CD4-positive, alpha-beta memory T cell (primary cell): ENCODE measurements around the gene GNPNAT1. TPM values are rescaled to one million over a fixed set of nuclear protein-coding genes. Genes with fewer than 3 reads are reported as not detected.
"Not testable (repeated sequence)": the region's sequence is repeated elsewhere in the genome, so short reads cannot be mapped to it uniquely, and the experiment has no call there.

Source experiments
- CTCF ChIA-PET: fragments of 350-600 bp; sonication (Branson Sonifier 250); formaldehyde crosslinking; loops from one replicate; lab custom pipeline; 2021; ENCODE audit warnings: inconsistent platforms; ENCODE audit not compliant: partially characterized antibody; lab: Charles Lee
- POLR2A ChIA-PET: fragments of 350-600 bp; sonication (Branson Sonifier 250); formaldehyde crosslinking; loops from one replicate; lab custom pipeline; 2021; ENCODE audit not compliant: partially characterized antibody; lab: Charles Lee
- DNase-seq, 5 donors: peaks; one replicate each; pipeline versions ENCODE4 v3.0.0 to v3.0.0-alpha.2; 2020 to 2022; ENCODE audit warnings: mixed read lengths in 1 of 5
- H3K27ac ChIP-seq: one replicate; pipeline ENCODE4 v1.7.0; 2013; ENCODE audit warnings: low read depth, low read length
- H3K27me3 ChIP-seq: 2 replicates; pipeline ENCODE4 v1.7.0; 2013; ENCODE audit warnings: mild to moderate bottlenecking, low read length, moderate library complexity; ENCODE audit not compliant: insufficient read depth
- H3K36me3 ChIP-seq: 2 replicates; pipeline ENCODE4 v1.7.0; 2013; ENCODE audit warnings: mild to moderate bottlenecking, low read length, moderate library complexity; ENCODE audit not compliant: insufficient read depth
- H3K4me1 ChIP-seq: 2 replicates; pipeline ENCODE4 v1.7.0; 2013; ENCODE audit warnings: mild to moderate bottlenecking, low read length, moderate library complexity; ENCODE audit not compliant: insufficient read depth
- H3K4me3 ChIP-seq, 2 donors: one replicate each; pipeline ENCODE4 v1.7.0; 2013; ENCODE audit warnings: low read length in 2 of 2, mild to moderate bottlenecking in 1 of 2
- H3K9me3 ChIP-seq, 2 donors: one replicate each; pipeline ENCODE4 v1.7.0; 2013; ENCODE audit warnings: low read length in 2 of 2, control low read depth in 1 of 2; ENCODE audit not compliant: control insufficient read depth in 1 of 2
- H3K27ac Mint-ChIP-seq, 7 donors: one replicate each; pipeline ENCODE4 v1.8.0; 2020 to 2021; ENCODE audit warnings: mixed read lengths in 7 of 7, mild to moderate bottlenecking in 6 of 7, inconsistent platforms in 3 of 7, moderate library complexity in 3 of 7
- H3K27me3 Mint-ChIP-seq, 2 donors: one replicate each; pipeline ENCODE4 v1.8.0; 2020 to 2021; ENCODE audit warnings: mixed read lengths in 2 of 2
- H3K36me3 Mint-ChIP-seq, 2 donors: one replicate each; pipeline ENCODE4 v1.8.0; 2020 to 2021; ENCODE audit warnings: mixed read lengths in 2 of 2, inconsistent platforms in 1 of 2, mild to moderate bottlenecking in 1 of 2
- H3K4me1 Mint-ChIP-seq, 4 donors: one replicate each; pipeline ENCODE4 v1.8.0; 2020 to 2021; ENCODE audit warnings: mixed read lengths in 4 of 4, mild to moderate bottlenecking in 1 of 4
- H3K4me3 Mint-ChIP-seq, 8 donors: one replicate each; pipeline ENCODE4 v1.8.0; 2020 to 2021; ENCODE audit warnings: mixed read lengths in 8 of 8, mild to moderate bottlenecking in 7 of 8, moderate library complexity in 6 of 8, inconsistent platforms in 3 of 8
- H3K9me3 Mint-ChIP-seq, 8 donors: one replicate each; pipeline ENCODE4 v1.8.0; 2020 to 2021; ENCODE audit warnings: mixed read lengths in 8 of 8, mild to moderate bottlenecking in 5 of 8, inconsistent platforms in 3 of 8, moderate library complexity in 1 of 8
- intact Hi-C: fragments of 100-400 bp; cut with micrococcal nuclease; formaldehyde crosslinking; loops from one replicate; pipeline ENCODE4 v1.15.1; 2023
- polyA plus RNA-seq, 2 donors: library from polyadenylated mRNA; unstranded; fragments of 300-500 nt; fragmentation: Illumina TruSeq; gene quantifications; one replicate each; pipeline ENCODE4 v1.2.3, GENCODE V29; 2021
- total RNA-seq, 2 experiments: library from RNA; stranded (reverse); gene quantifications; one replicate each; pipeline ENCODE4 v1.2.3, GENCODE V29; 2021

Gene GNPNAT1
- total and polyA plus RNA-seq, 4 experiments from 2014 or later = 10.0 to 16.2 (median 12.6) TPM

GRCh38 chr14:52733824-52734223, 57.6 kb downstream of the GNPNAT1 start:
- H3K27ac ChIP-seq = no peak overlapping the region
- CTCF ChIA-PET = no interaction called here
- H3K9me3 ChIP-seq = no peaks in the 10 kb centered on the region
- Mint-ChIP-seq H3K36me3 (peaks cover 29 to 51% of the 10 kb centered on the region in 2 donors), H3K27me3 (no peaks in the 10 kb centered on the region), H3K27ac (peak overlapping the region in 6 of 7 donors; percentile 1 to 66 (median 39)), H3K4me3 (peak overlapping the region in 3 of 8 donors; percentile 21 to 64 (median 49)), H3K9me3 (no peaks in the 10 kb centered on the region), H3K4me1 (peaks cover 42 to 86% (median 70%) of the 10 kb centered on the region in 4 donors)
- peak in 1 of 5 donors; percentile 31 for DNase-seq
- POLR2A ChIA-PET = interaction anchor here (1.3 kb wide), 1 partner anchor 40 kb away, joined by 3 read pairs; no protein-coding TSS in a partner anchor
- H3K36me3 ChIP-seq = no peaks in the 10 kb centered on the region
- intact Hi-C loops = no loop called here
- H3K27me3 ChIP-seq = no peaks in the 10 kb centered on the region
- H3K4me3 ChIP-seq = no peak overlapping the region
- peaks cover 73% of the 10 kb centered on the region for H3K4me1 ChIP-seq

- CTCF ChIA-PET = interaction anchor here (0.8 to 2.5 kb wide), 4 partner anchors 9 to 45 kb away, joined by 3 to 16 read pairs (median 4); no protein-coding TSS in a partner anchor
- POLR2A ChIA-PET = interaction anchor here (1.0 to 6.4 kb wide), 10 partner anchors 8 to 422 kb away, joined by 3 to 108 read pairs (median 6); partner anchors contain the start of genes DDHD1, GPR137C and TXNDC16
- Histone ChIP-seq H3K9me3 (no peaks in the 10 kb centered on the region), H3K27me3 (no peaks in the 10 kb centered on the region), H3K4me3 (peak overlapping the region; percentile 71), H3K36me3 (no peaks in the 10 kb centered on the region), H3K4me1 (peaks cover 42% of the 10 kb centered on the region), H3K27ac (peak overlapping the region; percentile 88)
- H3K27me3 Mint-ChIP-seq = no peaks in the 10 kb centered on the region
- peak overlapping the region; percentile 79 to 97 (median 95) for H3K27ac Mint-ChIP-seq
- DNase-seq = no peak
- H3K4me3 Mint-ChIP-seq = peak overlapping the region; percentile 80 to 96 (median 93)
- H3K4me1 Mint-ChIP-seq = peaks cover 21 to 59% (median 43%) of the 10 kb centered on the region in 4 donors
- peaks cover 21 to 53% of the 10 kb centered on the region in 2 donors for H3K36me3 Mint-ChIP-seq
- intact Hi-C loops = loop anchor here (1.0 kb wide), 3 partner anchors 12 to 36 kb away; partner anchors contain the start of gene PSMC6
- H3K9me3 Mint-ChIP-seq = no peaks in the 10 kb centered on the region
These were observed 60.7 kb downstream of the GNPNAT1 start for GRCh38 chr14:52730709-52731111.

- no peaks in the 10 kb centered on the region for H3K36me3 ChIP-seq
- H3K9me3 ChIP-seq = no peaks in the 10 kb centered on the region
- H3K27me3 Mint-ChIP-seq = no peaks in the 10 kb centered on the region
- intact Hi-C loops = loop anchor here (1.0 kb wide), 5 partner anchors 12 to 178 kb away; partner anchors contain the start of genes GNPNAT1, GPR137C, PSMC6 and TXNDC16
- POLR2A ChIA-PET = interaction anchor here (0.8 to 6.4 kb wide), 17 partner anchors 8 to 430 kb away, joined by 3 to 108 read pairs (median 4); partner anchors contain the start of genes DDHD1, ERO1A, GPR137C and PTGER2
- peak within 1 kb of the TSS; percentile 88 for H3K27ac ChIP-seq
- H3K36me3 Mint-ChIP-seq = peaks cover 22 to 56% of the 10 kb centered on the region in 2 donors
- H3K4me3 Mint-ChIP-seq = peak within 1 kb of the TSS; percentile 80 to 96 (median 93)
- peak; percentile 95 to 97 (median 96) for DNase-seq
- peaks cover 36% of the 10 kb centered on the region for H3K4me1 ChIP-seq
- H3K9me3 Mint-ChIP-seq = no peaks in the 10 kb centered on the region
- CTCF ChIA-PET = interaction anchor here (1.5 to 2.5 kb wide), 2 partner anchors 9 to 12 kb away, joined by 6 to 16 read pairs; no protein-coding TSS in a partner anchor
- H3K27ac Mint-ChIP-seq = peak within 1 kb of the TSS; percentile 79 to 97 (median 95)
- no peaks in the 10 kb centered on the region for H3K27me3 ChIP-seq
- H3K4me1 Mint-ChIP-seq = peaks cover 17 to 53% (median 38%) of the 10 kb centered on the region in 4 donors
- peak within 1 kb of the TSS; percentile 71 for H3K4me3 ChIP-seq
These were observed 61.3 kb downstream of the GNPNAT1 start, which contains the start of gene STYX for GRCh38 chr14:52729925-52730708. Gene STYX (plus strand): TSS chr14:52730166. CDS start chr14:52730475, 309 bp downstream.

GRCh38 chr14:52729585-52729924, 61.9 kb downstream of the GNPNAT1 start:
- Mint-ChIP-seq H3K4me1 (peaks cover 17 to 50% (median 39%) of the 10 kb centered on the region in 4 donors), H3K4me3 (peak overlapping the region; percentile 80 to 96 (median 93)), H3K27ac (peak overlapping the region; percentile 79 to 97 (median 95)), H3K9me3 (no peaks in the 10 kb centered on the region), H3K27me3 (no peaks in the 10 kb centered on the region), H3K36me3 (peaks cover 25 to 59% of the 10 kb centered on the region in 2 donors)
- ChIA-PET CTCF (interaction anchor here (2.5 kb wide), 1 partner anchor 12 kb away, joined by 16 read pairs; no protein-coding TSS in a partner anchor), POLR2A (interaction anchor here (0.8 to 6.4 kb wide), 15 partner anchors 9 to 430 kb away, joined by 3 to 108 read pairs (median 5); partner anchors contain the start of genes ERO1A, GPR137C, PTGER2 and TXNDC16)
- H3K4me1 ChIP-seq = peaks cover 32% of the 10 kb centered on the region
- intact Hi-C loops = loop anchor here (1.0 kb wide), 2 partner anchors 62 to 177 kb away; partner anchors contain the start of genes GNPNAT1, GPR137C and TXNDC16
- no peaks in the 10 kb centered on the region for H3K36me3 ChIP-seq
- DNase-seq = no peak
- H3K4me3 ChIP-seq = peak overlapping the region in 1 of 2 donors; percentile 71
- H3K27ac ChIP-seq = peak overlapping the region; percentile 88
- no peaks in the 10 kb centered on the region for H3K27me3 ChIP-seq
- no peaks in the 10 kb centered on the region for H3K9me3 ChIP-seq

GRCh38 chr14:52729035-52729434, 62.4 kb downstream of the GNPNAT1 start:
- H3K36me3 Mint-ChIP-seq = peaks cover 25 to 60% of the 10 kb centered on the region in 2 donors

GRCh38 chr14:52727509-52727908, 63.9 kb downstream of the GNPNAT1 start:
- H3K4me3 ChIP-seq, H3K27me3 ChIP-seq, H3K27ac Mint-ChIP-seq, H3K27ac ChIP-seq, DNase-seq, intact Hi-C loops, H3K9me3 ChIP-seq, H3K4me3 Mint-ChIP-seq, H3K9me3 Mint-ChIP-seq, H3K27me3 Mint-ChIP-seq: not testable (repeated sequence)
- peaks cover 15% of the 10 kb centered on the region for H3K36me3 ChIP-seq
- peaks cover 20 to 59% of the 10 kb centered on the region in 2 donors for H3K36me3 Mint-ChIP-seq
- ChIA-PET POLR2A (interaction anchor here (0.6 to 6.4 kb wide), 3 partner anchors 7 to 15 kb away, joined by 4 to 108 read pairs (median 12); no protein-coding TSS in a partner anchor), CTCF (interaction anchor here (0.9 to 1.8 kb wide), 4 partner anchors 10 to 49 kb away, joined by 3 to 4 read pairs (median 3); partner anchors contain the start of gene PSMC6)
- peaks cover 16 to 47% (median 36%) of the 10 kb centered on the region in 4 donors for H3K4me1 Mint-ChIP-seq
- peaks cover 32% of the 10 kb centered on the region for H3K4me1 ChIP-seq

More at GRCh38 chr14:52729035-52729434, 62.4 kb downstream of the GNPNAT1 start:
- H3K27me3 ChIP-seq, H3K4me3 ChIP-seq, H3K9me3 Mint-ChIP-seq, H3K9me3 ChIP-seq, H3K27ac ChIP-seq, H3K27me3 Mint-ChIP-seq, H3K36me3 ChIP-seq: not testable (repeated sequence)
- Mint-ChIP-seq H3K27ac (peak overlapping the region in 6 of 7 donors; percentile 70 to 88 (median 81)), H3K4me3 (peak overlapping the region in 4 of 8 donors; percentile 35 to 53 (median 39)), H3K4me1 (peaks cover 17 to 50% (median 38%) of the 10 kb centered on the region in 4 donors)
- DNase-seq = peak in 1 of 5 donors; percentile 13
- H3K4me1 ChIP-seq = peaks cover 31% of the 10 kb centered on the region
- intact Hi-C loops = loop anchor here (1.0 kb wide), 2 partner anchors 62 to 177 kb away; partner anchors contain the start of genes GNPNAT1, GPR137C and TXNDC16
- ChIA-PET POLR2A (interaction anchor here (0.9 to 6.4 kb wide), 13 partner anchors 9 to 429 kb away, joined by 3 to 108 read pairs (median 6); partner anchors contain the start of genes ERO1A, GPR137C, PTGER2 and TXNDC16), CTCF (interaction anchor here (1.4 to 2.5 kb wide), 2 partner anchors 9 to 13 kb away, joined by 3 to 16 read pairs; no protein-coding TSS in a partner anchor)
